HFF-Myc (cell line): ENCODE data around the gene ABAT.

Experiments
- DNase-seq: peaks from one replicate; pipeline ENCODE4 v3.0.0-alpha.2; 2011; ENCODE audit warnings: low read depth; ENCODE audit errors: extremely low read depth
- H3K4me3 ChIP-seq: replicated peaks from 2 replicates; pipeline ENCODE4 v1.5.1; 2011; ENCODE audit warnings: low read depth, mild to moderate bottlenecking, control low read depth, low read length
- CTCF ChIP-seq: IDR thresholded peaks from 2 replicates; pipeline ENCODE4 v1.5.1; 2012; ENCODE audit warnings: mild to moderate bottlenecking, low read depth, low read length, control low read depth; ENCODE audit errors: missing control alignments

ABAT gene

GRCh38 chr16:8644211-8645140 is 29.9 kb upstream of the ABAT start:
- H3K4me3 ChIP-seq = no peak overlapping the region
- no peak for TF ChIP-seq CTCF
- no peak for DNase-seq

GRCh38 chr16:8645141-8645521 is 29.3 kb upstream of the ABAT start:
- TF ChIP-seq CTCF = no peak
- DNase-seq = no peak
- H3K4me3 ChIP-seq = no peak overlapping the region

- TF ChIP-seq CTCF = no peak
- no peak overlapping the region for H3K4me3 ChIP-seq
- DNase-seq = no peak
These were observed 28.6 kb upstream of the ABAT start for GRCh38 chr16:8645831-8646230.

GRCh38 chr16:8646326-8647053 is 27.9 kb upstream of the ABAT start:
- no peak overlapping the region for H3K4me3 ChIP-seq
- no peak for DNase-seq
- no peak for TF ChIP-seq CTCF

GRCh38 chr16:8647721-8648318 is 26.6 kb upstream of the ABAT start:
- no peak for DNase-seq
- no peak for TF ChIP-seq CTCF
- H3K4me3 ChIP-seq = no peak overlapping the region

GRCh38 chr16:8648877-8649276 is 25.5 kb upstream of the ABAT start:
- TF ChIP-seq CTCF = no peak
- H3K4me3 ChIP-seq = no peak overlapping the region
- no peak for DNase-seq
